ENCODE data around the gene ITPR3. TPM values are rescaled to one million over a fixed set of nuclear protein-coding genes. Genes with fewer than 3 reads are reported as not detected.

ITPR3 gene
- total RNA-seq, 2 donors from 2014 or later, result 17.5 to 25.9 TPM

- intact Hi-C loops (cut with DNase I), result loop anchor here (5.0 kb wide), 2 partner anchors 60 to 110 kb away; no protein-coding TSS in a partner anchor
- Histone ChIP-seq H3K27me3 (no peaks in the 10 kb centered on the region), H3K4me1 (peaks cover 22% of the 10 kb centered on the region), H3K4me3 (no peak overlapping the region), H3K36me3 (replicated peaks in 1 of 2; ENCODE audit: insufficient read depth in 1 of 2, low read depth in 2 of 2) (no peaks in the 10 kb centered on the region), H3K27ac (no peak overlapping the region), H3K9me3 (no peaks in the 10 kb centered on the region)
- DNase-seq (no peak), ATAC-seq (no peak)
- TF ChIP-seq POLR2A (IDR thresholded peaks at IDR 0.05) (no peak), CTCF (IDR thresholded peaks at IDR 0.05) (no peak)
- 87 to 94% methylated on average over 5 of the region's 5 CpGs for WGBS, 2 donors
Measured at GRCh38 chr6:33707771-33708170, 86.6 kb downstream of the ITPR3 start.

DNA sequence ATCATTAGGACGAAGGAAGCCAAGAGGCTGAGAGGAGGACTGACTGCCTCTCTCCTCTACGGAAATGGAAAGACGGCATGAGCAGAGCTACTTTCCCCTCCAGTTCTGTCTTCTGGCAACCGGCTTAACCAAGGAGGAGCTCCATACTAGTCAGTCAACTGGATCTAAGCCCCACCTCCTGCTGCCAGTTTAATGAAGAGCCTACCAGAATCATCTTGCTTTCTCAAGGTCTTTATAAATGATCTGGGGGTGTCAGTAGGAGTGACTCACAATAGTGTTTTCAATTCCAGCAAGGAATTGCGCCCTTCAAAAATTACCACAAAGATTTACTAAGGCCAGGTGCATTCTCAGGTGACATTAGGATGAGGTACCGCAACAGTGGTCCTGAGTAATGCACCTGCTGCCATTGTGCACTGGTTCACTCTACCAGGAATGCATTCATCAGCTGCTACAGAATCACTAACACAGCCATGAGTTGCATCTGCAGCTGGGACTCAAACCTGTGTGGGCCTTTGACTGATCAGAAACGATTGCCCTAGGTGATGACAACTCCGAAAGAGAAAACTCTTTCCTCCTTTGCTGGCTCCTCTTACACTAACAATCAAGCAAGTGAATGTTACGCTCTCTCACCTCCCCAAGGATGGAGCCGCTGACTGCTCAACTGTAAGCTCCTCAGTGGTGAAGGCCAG lies 87.5 kb downstream of the ITPR3 start:
- TF ChIP-seq CTCF (IDR thresholded peaks at IDR 0.05), result no peak
- TF ChIP-seq POLR2A (IDR thresholded peaks at IDR 0.05), result no peak
- WGBS, 2 donors, result 87 to 94% methylated on average over 9 to 10 of the region's 10 CpGs

DNA sequence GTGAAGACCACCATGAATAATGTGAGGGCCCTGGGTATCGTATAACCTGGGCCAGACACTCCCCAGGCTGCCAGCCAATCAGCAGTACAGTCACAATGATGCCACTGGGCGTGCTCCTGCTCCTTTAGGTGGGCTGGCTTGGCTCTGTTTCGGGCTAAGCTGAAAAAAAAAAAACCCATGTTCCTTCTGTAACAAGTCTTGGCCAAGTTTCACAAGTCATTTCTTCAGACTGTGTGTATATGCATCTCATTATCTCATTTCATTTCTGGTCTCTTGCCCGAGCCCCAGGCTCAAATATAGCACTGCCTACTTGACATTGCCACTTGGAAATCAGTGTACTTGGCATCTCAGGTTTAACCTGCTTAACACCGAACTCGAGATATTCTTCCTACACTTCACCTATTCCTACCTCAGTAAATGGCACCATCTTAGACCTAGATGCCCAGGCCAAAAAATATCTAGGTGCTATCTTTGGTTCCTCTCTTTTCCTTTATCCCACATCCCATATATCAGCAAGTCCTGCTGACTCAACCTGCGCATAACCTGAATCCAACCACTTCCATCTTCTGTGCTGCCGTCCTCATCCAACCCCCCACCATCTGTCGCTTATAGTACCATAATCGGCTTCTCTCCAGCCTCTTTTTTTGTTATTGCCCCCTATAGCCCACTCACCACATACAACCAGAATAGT lies 88.6 kb downstream of the ITPR3 start:
- Histone ChIP-seq H3K27ac (no peak overlapping the region), H3K27me3 (no peaks in the 10 kb centered on the region), H3K36me3 (replicated peaks in 1 of 2; ENCODE audit: insufficient read depth in 1 of 2, low read depth in 2 of 2) (no peaks in the 10 kb centered on the region), H3K4me1 (peaks cover 22% of the 10 kb centered on the region), H3K4me3 (no peak overlapping the region), H3K9me3 (no peaks in the 10 kb centered on the region)
- ATAC-seq (no peak), DNase-seq (no peak)
- no peak for TF ChIP-seq CTCF (IDR thresholded peaks at IDR 0.05)
- TF ChIP-seq POLR2A (IDR thresholded peaks at IDR 0.05), result no peak
- intact Hi-C loops (cut with DNase I), result loop anchor here (5.0 kb wide), 2 partner anchors 58 to 112 kb away; no protein-coding TSS in a partner anchor
- WGBS, 2 donors, result 80 to 88% methylated on average over 10 of the region's 10 CpGs

More for the DNA sequence above, 87.5 kb downstream of the ITPR3 start:
- DNase-seq, result peak in 1 of 4 donors; percentile 1
- intact Hi-C loops (cut with DNase I), result loop anchor here (5.0 kb wide), 2 partner anchors 59 to 111 kb away; no protein-coding TSS in a partner anchor
- Histone ChIP-seq H3K4me3 (no peak overlapping the region), H3K9me3 (no peaks in the 10 kb centered on the region), H3K27me3 (no peaks in the 10 kb centered on the region), H3K36me3 (replicated peaks in 1 of 2; ENCODE audit: insufficient read depth in 1 of 2, low read depth in 2 of 2) (no peaks in the 10 kb centered on the region), H3K27ac (no peak overlapping the region), H3K4me1 (peaks cover 22% of the 10 kb centered on the region)
- no peak for ATAC-seq

DNA sequence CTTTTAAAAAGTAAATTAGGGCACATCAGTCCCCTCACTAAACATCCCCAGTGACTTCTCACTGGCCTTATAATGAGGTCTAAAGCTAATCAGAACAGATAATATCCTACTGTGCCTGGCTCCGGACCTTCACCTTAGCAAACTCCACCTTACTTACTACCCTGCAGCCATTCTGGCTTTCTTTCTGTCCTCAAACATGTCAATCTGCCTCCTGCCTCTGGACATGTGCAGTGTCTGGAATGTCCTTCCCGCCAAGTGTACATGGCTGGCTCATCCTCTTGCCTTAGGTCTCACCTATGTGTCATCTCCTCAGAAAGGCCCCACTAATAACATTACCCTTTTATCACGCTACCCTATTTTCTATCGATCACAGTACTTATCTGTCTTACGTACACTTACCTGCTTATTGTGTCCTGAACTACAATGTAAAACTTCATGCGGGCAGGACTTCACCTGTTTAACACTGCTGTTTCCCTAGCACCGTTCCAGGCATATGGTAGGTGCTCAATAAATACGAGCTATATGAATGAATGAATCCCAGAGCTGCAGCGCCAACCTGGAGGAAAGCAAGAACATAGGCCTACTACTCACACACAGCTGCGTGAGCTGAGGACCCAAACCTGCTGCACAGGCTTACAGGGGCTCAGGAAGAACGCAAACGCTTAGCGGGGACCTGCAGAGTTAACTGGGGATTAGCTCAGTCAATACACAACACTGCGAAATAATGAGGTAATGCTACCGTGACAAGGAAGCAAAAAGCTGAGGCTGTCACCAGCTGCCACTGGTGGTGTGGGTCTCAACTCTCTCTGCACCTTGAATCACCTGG lies 89.4 kb downstream of the ITPR3 start:
- peak overlapping the region in 2 of 4 donors; percentile 89 to 92 for H3K27ac ChIP-seq
- intact Hi-C loops (cut with DNase I), result no loop called here
- H3K9me3 ChIP-seq, result no peaks in the 10 kb centered on the region
- H3K36me3 ChIP-seq (replicated peaks in 1 of 2; ENCODE audit: insufficient read depth in 1 of 2, low read depth in 2 of 2), result no peaks in the 10 kb centered on the region
- DNase-seq (peak in 1 of 4 donors; percentile 34), ATAC-seq (peak; percentile 10)
- WGBS, 2 donors, result 67 to 72% methylated on average over 15 of the region's 15 CpGs
- H3K27me3 ChIP-seq, result no peaks in the 10 kb centered on the region
- H3K4me1 ChIP-seq, result peaks cover 22% of the 10 kb centered on the region
- peak overlapping the region; percentile 65 to 79 for H3K4me3 ChIP-seq
- TF ChIP-seq POLR2A (IDR thresholded peaks at IDR 0.05) (no peak), CTCF (IDR thresholded peaks at IDR 0.05) (no peak)
